SH-SY5Y (cell line): ENCODE results near the gene GTF2A1.

Experiments
- GATA2 ChIP-seq: IDR thresholded peaks from 2 replicates; pipeline ENCODE4 v1.6.1; 2011; ENCODE audit warnings: mild to moderate bottlenecking, low read depth, low read length
- GATA3 ChIP-seq: IDR thresholded peaks from 2 replicates; pipeline ENCODE4 v1.6.1; 2011; ENCODE audit warnings: low read depth, mild to moderate bottlenecking, low read length, moderate library complexity

GRCh38 chr14:81137316-81137715 lies 83.4 kb downstream of the GTF2A1 start:
- TF ChIP-seq GATA3 (no peak), GATA2 (no peak)
